HG03097 (cell line): Measurements from ENCODE around the gene MRPS24.
A peak's percentile ranks its signal among the peaks of the same experiment; 100 is the strongest.
"Not testable (repeated sequence)": the region's sequence is repeated elsewhere in the genome, so short reads cannot be mapped to it uniquely, and the experiment has no call there.

Experiments
- ATAC-seq: cut with Tn5 transposase; IDR thresholded peaks from one replicate; pipeline ENCODE4 v1.9.1; 2021; ENCODE audit not compliant: unreplicated experiment, low FRiP score

Gene MRPS24

GRCh38 chr7:43869006-43869866 is at the start of gene MRPS24:
TSS of gene MRPS24 (minus strand) at chr7:43869517. CDS start at chr7:43869495, 22 bp downstream.
- peak; percentile 81 for ATAC-seq

GRCh38 chr7:43915907-43916306 is 46.6 kb upstream of the MRPS24 start:
- no peak for ATAC-seq

DNA sequence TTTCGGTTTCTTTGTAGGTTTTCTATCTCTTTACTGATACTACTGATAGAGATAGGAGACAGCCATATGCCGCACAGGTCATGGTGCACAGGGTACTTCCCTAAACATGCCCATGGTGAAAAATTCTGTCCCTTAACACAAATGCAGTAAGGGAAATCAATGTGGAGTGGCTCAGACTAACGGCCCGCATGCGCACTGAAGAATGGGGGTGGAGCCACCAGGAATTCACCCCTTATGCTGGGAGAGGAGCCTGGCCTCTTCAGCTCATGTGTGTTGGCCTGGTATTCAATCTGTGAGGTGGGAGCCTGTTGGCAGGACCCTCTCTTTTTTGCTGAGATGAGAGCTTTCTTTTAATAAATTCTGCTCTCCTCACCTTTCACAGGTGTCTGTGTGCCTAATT is 45.5 kb upstream of the MRPS24 start:
- ATAC-seq: no peak

DNA sequence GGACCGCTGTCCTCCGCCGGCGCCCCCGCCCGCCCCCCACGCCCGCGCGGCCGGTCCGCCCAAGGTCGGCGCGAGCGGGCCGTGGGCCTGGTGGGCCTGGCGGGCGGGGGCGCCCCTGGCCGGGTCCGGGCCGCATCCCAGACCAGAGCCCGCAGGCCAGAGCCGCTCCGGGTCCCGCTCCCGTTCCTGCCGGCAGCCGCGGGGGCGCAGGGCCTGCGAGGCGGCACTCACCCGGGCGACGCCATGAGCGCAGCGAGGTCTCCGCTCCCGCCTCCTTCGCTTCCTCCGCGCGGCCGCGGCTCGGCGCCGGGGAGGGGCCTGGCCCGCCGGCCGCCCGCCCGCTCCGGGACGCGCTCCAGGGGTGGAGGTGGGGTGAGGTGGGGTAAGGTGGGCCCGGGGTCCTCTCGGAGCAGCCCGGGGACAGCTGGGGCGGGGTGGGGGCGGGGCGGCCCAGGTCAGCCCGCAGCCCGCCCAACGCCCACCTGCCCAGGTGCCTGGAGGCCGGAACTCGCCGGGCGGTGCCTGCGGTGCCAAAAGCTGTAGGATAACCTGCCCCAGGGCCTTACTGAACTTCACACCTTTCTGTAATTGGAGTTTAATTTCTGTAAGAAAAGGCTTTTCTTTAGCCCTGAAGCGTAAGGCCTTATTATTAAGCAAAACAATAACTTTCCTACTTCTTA is 37.2 kb upstream of the MRPS24 start, which contains the start of gene URGCP:
Gene URGCP (minus strand): TSS at position 266 of the 680 bp plus-strand sequence. CDS start 21 bp downstream, at position 245.
- ATAC-seq: peak; percentile 59

- ATAC-seq: peak; percentile 34
Observed at GRCh38 chr7:43905956-43906330, 36.6 kb upstream of the MRPS24 start.

- no peak for ATAC-seq
Observed at GRCh38 chr7:43905209-43905946, 36.1 kb upstream of the MRPS24 start.

- no peak for ATAC-seq
Observed at GRCh38 chr7:43904533-43905208, 35.4 kb upstream of the MRPS24 start.

DNA sequence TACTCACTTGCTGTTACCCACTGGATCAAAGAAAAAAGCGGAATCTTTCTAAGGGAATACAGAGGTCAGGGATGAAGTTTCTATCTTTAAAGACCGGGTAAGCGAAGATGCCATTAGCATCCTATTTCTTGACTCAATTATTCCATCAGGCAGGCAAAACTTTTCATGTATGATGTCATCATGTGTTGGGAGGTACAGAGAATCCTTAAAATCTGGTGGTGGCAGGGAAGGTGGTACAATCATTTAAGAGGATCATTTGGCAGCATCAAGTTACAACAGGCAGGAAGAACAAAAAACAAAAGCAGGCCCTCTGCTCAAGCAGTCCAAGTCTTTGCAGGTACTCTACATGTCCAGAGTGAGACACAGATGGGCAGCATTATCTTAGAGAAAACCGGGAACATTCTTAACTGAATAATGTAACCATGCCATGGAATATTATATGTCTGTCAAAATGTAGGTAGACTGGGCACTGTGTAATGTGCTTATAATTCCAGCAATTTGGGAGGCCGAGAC is 33.3 kb upstream of the MRPS24 start:
- no peak for ATAC-seq

- not testable (repeated sequence) for ATAC-seq
Observed at GRCh38 chr7:43898571-43898970, 29.3 kb upstream of the MRPS24 start.

- ATAC-seq: no peak
Observed at GRCh38 chr7:43895847-43896415, 26.6 kb upstream of the MRPS24 start.

DNA sequence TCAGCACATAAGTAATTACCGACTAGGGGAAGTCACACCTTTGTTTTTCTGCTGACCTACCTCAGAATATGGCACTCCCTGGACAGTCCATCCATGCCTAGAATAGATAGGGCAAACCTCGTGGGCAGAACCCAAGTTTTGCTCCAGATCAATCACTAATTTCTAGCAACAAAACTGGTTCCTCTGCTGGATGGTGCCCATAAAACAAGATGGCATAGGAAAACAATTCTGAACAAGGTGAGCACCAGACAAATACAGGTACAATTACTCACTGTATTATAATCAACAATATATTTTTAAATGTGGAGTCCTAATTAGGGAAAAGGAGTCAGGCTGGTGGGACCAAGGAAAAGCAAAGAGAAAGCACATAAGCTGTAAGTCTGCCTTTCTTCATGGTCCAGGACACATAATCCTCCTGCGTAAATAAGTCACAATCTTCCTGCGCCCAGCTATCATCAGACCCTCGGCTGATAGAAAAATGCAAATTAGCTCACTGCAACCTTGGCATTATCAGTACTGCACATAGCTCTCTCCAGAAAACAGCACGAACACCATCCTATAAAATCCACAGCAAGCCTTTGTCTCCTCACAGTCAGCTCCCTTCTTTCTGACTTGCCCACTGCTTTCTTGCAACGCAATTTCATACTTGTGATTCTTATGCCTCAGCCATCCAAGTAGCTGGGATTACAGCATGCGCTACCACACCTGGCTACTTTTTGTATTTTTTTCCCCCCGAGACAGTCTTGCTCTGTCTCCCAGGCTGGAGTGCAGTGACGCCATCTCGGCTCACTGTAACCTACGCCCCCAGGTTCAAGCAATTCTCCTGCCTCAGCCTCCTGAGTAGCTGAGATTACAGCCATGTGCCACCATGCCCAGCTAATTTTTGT is 22.0 kb upstream of the MRPS24 start:
- ATAC-seq: no peak

- ATAC-seq: no peak
Observed at GRCh38 chr7:43890468-43890867, 21.2 kb upstream of the MRPS24 start.

DNA sequence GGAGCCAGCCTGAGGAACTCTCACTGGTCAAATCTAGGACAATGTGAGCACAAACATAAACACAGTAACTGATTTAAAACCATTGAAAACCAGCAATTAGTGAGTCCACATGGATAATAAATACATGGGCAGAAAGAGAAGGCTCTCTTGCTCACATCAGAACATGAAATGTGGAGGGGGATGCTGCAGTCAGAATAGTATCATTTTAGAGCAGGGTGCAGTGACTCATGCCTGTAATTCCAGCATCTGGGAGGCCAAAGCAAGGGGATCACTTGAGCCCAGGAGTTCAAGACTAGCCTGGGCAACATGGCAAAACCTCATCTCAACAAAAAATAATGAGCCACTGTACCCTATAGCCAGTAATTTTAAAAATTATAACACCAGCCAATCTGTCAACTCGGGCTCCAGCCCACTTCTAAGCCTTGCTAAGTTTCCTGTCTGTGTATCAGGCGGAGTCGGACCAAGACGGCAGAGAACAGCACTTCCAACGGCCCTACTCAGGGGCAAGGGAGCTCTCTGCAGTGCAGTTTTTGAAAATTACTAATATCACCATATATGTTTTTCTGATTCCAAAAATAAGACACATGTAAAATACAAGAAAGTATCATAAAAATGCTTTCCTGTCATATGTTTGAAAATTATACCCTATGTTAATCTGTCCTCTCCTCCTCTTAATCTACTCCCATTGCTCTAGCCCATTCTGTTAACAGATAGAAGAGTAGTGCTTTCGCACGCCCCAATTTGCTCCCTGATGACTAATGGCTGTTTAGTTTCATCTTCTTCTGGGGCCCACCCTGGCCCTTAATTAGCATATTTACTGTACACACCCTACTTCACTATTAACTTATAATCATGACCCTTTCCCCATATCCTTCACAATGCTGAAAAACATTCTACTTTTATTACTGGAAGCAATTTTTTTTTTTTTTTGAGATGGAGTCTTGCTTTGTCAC is 20.0 kb upstream of the MRPS24 start:
- ATAC-seq: no peak

GRCh38 chr7:43884617-43885016 is 15.3 kb upstream of the MRPS24 start:
- no peak for ATAC-seq

GRCh38 chr7:43884209-43884608 is 14.9 kb upstream of the MRPS24 start:
- ATAC-seq: no peak

DNA sequence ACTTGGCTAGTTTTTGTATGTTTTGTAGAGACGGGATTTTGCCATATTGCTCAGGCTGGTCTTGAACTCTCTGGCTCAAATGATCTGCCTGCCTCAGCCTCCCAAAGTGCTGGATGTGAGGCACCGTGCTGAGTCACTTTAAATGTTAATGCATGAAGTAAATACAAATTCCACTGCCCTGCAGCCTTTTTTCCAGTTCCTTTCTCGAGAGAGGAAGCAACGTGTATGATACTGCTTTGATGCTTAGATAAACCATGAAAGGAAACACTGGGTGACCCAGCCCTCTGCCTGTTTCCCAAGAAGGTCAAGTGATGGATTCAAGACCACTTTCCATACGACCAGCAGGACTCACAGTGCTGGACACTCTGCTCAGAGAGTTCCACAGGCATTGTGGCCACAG is 11.3 kb upstream of the MRPS24 start:
- no peak for ATAC-seq

GRCh38 chr7:43879477-43879876 is 10.2 kb upstream of the MRPS24 start:
- ATAC-seq: no peak

DNA sequence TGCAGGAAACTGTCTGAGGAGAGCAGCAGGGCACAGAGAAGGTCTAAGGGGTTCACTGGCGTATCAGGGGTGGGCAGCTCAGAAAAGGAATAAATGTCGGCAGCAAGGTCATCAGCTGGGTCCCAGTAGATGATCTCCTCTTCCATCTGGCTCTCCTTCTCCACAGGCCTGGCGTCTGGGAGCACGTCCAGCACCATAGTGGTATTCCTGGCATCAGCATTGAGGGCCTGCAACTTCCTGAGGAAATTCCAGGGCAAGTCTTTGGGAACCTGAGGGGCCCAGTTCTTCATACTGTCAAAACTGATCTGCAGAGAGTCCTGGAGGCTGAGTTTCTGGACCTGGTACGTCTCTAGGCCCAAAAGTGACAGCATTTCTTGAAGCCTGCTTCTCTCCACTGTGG is 9.6 kb upstream of the MRPS24 start:
- ATAC-seq: no peak
